Regular cardiac myocyte (primary cell): ENCODE data around the gene MEI4. TPM values are rescaled to one million over a fixed set of nuclear protein-coding genes. Genes with fewer than 3 reads are reported as not detected.

Source experiments
- total RNA-seq: library from RNA; depleted of rRNA; stranded (reverse); fragments of >200 nt; gene quantifications from 2 replicates; pipeline ENCODE4 v1.2.3, GENCODE V29; 2014

The MEI4 gene, protein sequence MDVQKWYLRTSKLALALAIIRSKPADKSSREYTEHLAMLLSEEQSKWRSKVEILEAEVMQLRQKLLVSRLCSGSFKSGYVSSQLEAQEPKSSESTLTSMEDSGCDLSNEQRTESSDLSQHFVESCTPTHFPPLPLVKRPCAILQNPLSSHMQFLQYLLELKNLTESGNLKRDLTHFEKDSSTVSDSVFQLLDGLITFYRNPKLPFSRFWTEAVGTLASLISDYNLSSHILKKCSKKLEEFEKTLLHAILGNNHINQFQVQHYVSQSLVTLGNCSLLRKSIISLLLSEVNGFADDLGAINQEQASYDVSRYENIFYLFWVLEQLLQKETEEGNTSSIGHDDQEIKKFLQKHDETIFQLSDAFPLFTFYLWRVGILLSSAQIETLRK
- total RNA-seq = not detected in 2 replicates

GRCh38 chr6:77652739-77653138, at the start of gene MEI4:
Gene MEI4 (plus strand): TSS chr6:77653039. CDS start chr6:77690672, 37,633 bp downstream.

Other genes with a start within 250 kb of the MEI4 start
- gene HTR1B, start 189.5 kb upstream of the MEI4 start, total RNA-seq = under 0.01 TPM in 1 of 2 replicates, not detected in the other